GM12878 (cell line): ENCODE data around the gene SLC39A11. TPM values are rescaled to one million over a fixed set of nuclear protein-coding genes. Genes with fewer than 3 reads are reported as not detected.

Source experiments
- ATAC-seq: fragments of 200-7000 bp; cut with Tn5 transposase; 3 replicates; pipeline ENCODE4 v1.9.1; 2020; ENCODE audit warnings: mild to moderate bottlenecking, moderate library complexity
- BruUV-seq: library from RNA; stranded (reverse); fragments of 400-500 nt; replicated peaks from 2 replicates; lab custom pipeline; 2021; lab: Mats Ljungman, UMichigan
- CTCF ChIA-PET: fragments of 300-600 bp; sonication (Branson Sonifier 250); formaldehyde crosslinking; extraction: SDS; loops from one replicate; lab custom pipeline; 2021; ENCODE audit warnings: inconsistent platforms; lab: Yijun Ruan, JAX
- POLR2A ChIA-PET: fragments of 350-600 bp; formaldehyde crosslinking; extraction: SDS; loops from one replicate; lab custom pipeline; 2021; ENCODE audit warnings: inconsistent platforms; lab: Charles Lee
- RAD21 ChIA-PET: fragments of 300-600 bp; sonication (Branson Sonifier 250); formaldehyde crosslinking; loops from one replicate; lab custom pipeline; 2023; ENCODE audit warnings: antibody characterized with exemption; ENCODE audit not compliant: unreplicated experiment; lab: Charles Lee
- SMC1A ChIA-PET: fragments of 300-600 bp; sonication (Branson Sonifier 250); formaldehyde crosslinking; loops from one replicate; lab custom pipeline; 2023; ENCODE audit not compliant: unreplicated experiment, uncharacterized antibody; lab: Charles Lee
- DNase-seq: peaks from one replicate; pipeline ENCODE4 v3.0.0-alpha.2; 2011; ENCODE audit warnings: low read depth, low spot score
- FAIRE-seq: peaks from 3 replicates; lab custom pipeline; 2011; peaks lifted over from hg19 to GRCh38; lab: Jason Lieb, UNC
- H2AFZ ChIP-seq: 2 replicates; pipeline ENCODE4 v1.6.0; 2011; ENCODE audit warnings: low read depth, low read length, control low read depth; ENCODE audit not compliant: control insufficient read depth
- H3K27ac ChIP-seq: 2 replicates; pipeline ENCODE4 v1.5.1; 2011; ENCODE audit warnings: control low read depth; ENCODE audit not compliant: control insufficient read depth, insufficient read depth
- H3K27me3 ChIP-seq, 2 experiments: replicated peaks in 1 of 2; 2 replicates each; pipeline versions ENCODE4 v1.6.0 to v1.6.1; 2011; ENCODE audit warnings: low read length in 1 of 2; ENCODE audit not compliant: control insufficient read depth in 2 of 2, insufficient read depth in 2 of 2
- H3K36me3 ChIP-seq, 2 experiments: 2 replicates each; pipeline ENCODE4 v1.5.1; 2011; ENCODE audit warnings: low read length in 1 of 2; ENCODE audit not compliant: control insufficient read depth in 2 of 2, insufficient read depth in 2 of 2
- H3K4me1 ChIP-seq: 2 replicates; pipeline ENCODE4 v1.6.1; 2011; ENCODE audit warnings: mild to moderate bottlenecking, low read length, moderate library complexity, mixed read lengths; ENCODE audit not compliant: control insufficient read depth, insufficient read depth
- H3K4me2 ChIP-seq: 2 replicates; pipeline ENCODE4 v1.6.0; 2011; ENCODE audit warnings: control low read depth; ENCODE audit not compliant: control insufficient read depth, insufficient read depth
- H3K4me3 ChIP-seq: fragments of 200-600 bp; sonication (generic); 2 replicates; pipeline ENCODE4 v1.5.1; 2016
- H3K79me2 ChIP-seq: 2 replicates; pipeline ENCODE4 v1.6.0; 2011; ENCODE audit warnings: low read length; ENCODE audit not compliant: control insufficient read depth, insufficient read depth
- H3K9ac ChIP-seq: 2 replicates; pipeline ENCODE4 v1.8.0; 2011; ENCODE audit warnings: low read length, control low read depth, mixed read lengths; ENCODE audit not compliant: control insufficient read depth, insufficient read depth
- H3K9me3 ChIP-seq: replicated peaks from 3 replicates; pipeline ENCODE4 v1.5.1; 2011; ENCODE audit warnings: mild to moderate bottlenecking, low read length; ENCODE audit not compliant: control insufficient read depth, insufficient read depth
- H4K20me1 ChIP-seq: 2 replicates; pipeline ENCODE4 v1.6.0; 2011; ENCODE audit not compliant: control insufficient read depth, insufficient read depth
- ASH2L ChIP-seq: fragments of 300-600, 200-600 bp; sonication (generic); IDR thresholded peaks from 2 replicates; pipeline ENCODE4 v1.6.1; 2017; ENCODE audit warnings: low read depth, mild to moderate bottlenecking, borderline replicate concordance
- CHD2 ChIP-seq: IDR thresholded peaks from 2 replicates; pipeline ENCODE4 v1.6.1; 2011; ENCODE audit warnings: low read depth, low read length, improper control_type of control experiment, borderline replicate concordance
- EP300 ChIP-seq, 2 experiments: fragments of 150-350 bp in 1 of 2; IDR thresholded peaks; 2 replicates each; pipeline ENCODE4 v1.6.1; 2011 to 2012; ENCODE audit warnings: low read depth in 2 of 2, low read length in 2 of 2, borderline replicate concordance in 1 of 2, improper control_type of control experiment in 1 of 2, inconsistent platforms in 1 of 2; ENCODE audit not compliant: control insufficient read depth in 1 of 2
- ESRRA ChIP-seq: IDR thresholded peaks from 2 replicates; pipeline ENCODE4 v1.6.1; 2012; ENCODE audit warnings: mild to moderate bottlenecking, low read length, improper control_type of control experiment
- JUND ChIP-seq: IDR thresholded peaks from 2 replicates; pipeline ENCODE4 v1.6.1; 2012; ENCODE audit warnings: low read depth, mild to moderate bottlenecking, low read length, improper control_type of control experiment, moderate library complexity
- NFXL1 ChIP-seq: fragments of 450-650 bp; IDR thresholded peaks from 2 replicates; pipeline ENCODE4 v1.6.1; 2017; ENCODE audit warnings: antibody characterized with exemption, mild to moderate bottlenecking, borderline replicate concordance
- NR2F1 ChIP-seq: fragments of 450-650 bp; conservative IDR thresholded peaks from 2 replicates; pipeline ENCODE4 v1.6.1; 2017; ENCODE audit warnings: mild to moderate bottlenecking
- PBX3 ChIP-seq: IDR thresholded peaks from 2 replicates; pipeline ENCODE4 v1.6.1; 2011; ENCODE audit warnings: mild to moderate bottlenecking, low read depth, low read length, moderate library complexity; ENCODE audit not compliant: insufficient replicate concordance
- SPI1 ChIP-seq: IDR thresholded peaks from 2 replicates; pipeline ENCODE4 v1.6.1; 2011; ENCODE audit warnings: low read depth, mild to moderate bottlenecking, low read length, moderate library complexity, borderline replicate concordance; ENCODE audit not compliant: insufficient read depth
- STAT1 ChIP-seq: fragments of 450-650 bp; conservative IDR thresholded peaks from 2 replicates; pipeline ENCODE4 v1.6.1; 2014; ENCODE audit warnings: antibody characterized with exemption, mild to moderate bottlenecking
- TCF12 ChIP-seq: IDR thresholded peaks from 2 replicates; pipeline ENCODE4 v1.6.1; 2011; ENCODE audit warnings: low read depth, mild to moderate bottlenecking, low read length
- WRNIP1 ChIP-seq: IDR thresholded peaks from 2 replicates; pipeline ENCODE4 v1.6.1; 2011; ENCODE audit warnings: low read depth, low read length, improper control_type of control experiment, borderline replicate concordance
- ZNF217 ChIP-seq: fragments of 450-650 bp; IDR thresholded peaks from 2 replicates; pipeline ENCODE4 v1.6.1; 2017; ENCODE audit warnings: antibody characterized with exemption, mild to moderate bottlenecking
- ZNF274 ChIP-seq: IDR thresholded peaks from one replicate; pipeline ENCODE4 v1.8.0; 2011; ENCODE audit not compliant: insufficient read length, insufficient read depth
- ZSCAN29 ChIP-seq: fragments of 450-650 bp; IDR thresholded peaks from 2 replicates; pipeline ENCODE4 v1.6.1; 2017; ENCODE audit warnings: mild to moderate bottlenecking, moderate library complexity
- WGBS: methylation state at CpG from one replicate; pipeline ENCODE4 v1.1.6; 2016; ENCODE audit warnings: low lambda C conversion rate; ENCODE audit not compliant: insufficient replicate concordance, insufficient coverage; ENCODE audit errors: missing lambda C conversion rate; 5-methylcytosine and 5-hydroxymethylcytosine counted together
- in situ Hi-C: fragments of 300-500 bp; cut with MboI; formaldehyde crosslinking; loops from 9 replicates; pipeline ENCODE4 v1.14.3; 2018; ENCODE audit warnings: mixed read lengths
- intact Hi-C: fragments of 100-400 bp; cut with micrococcal nuclease; formaldehyde crosslinking; loops from one replicate; pipeline ENCODE4 v1.14.2; 2022; ENCODE audit not compliant: unreplicated experiment
- polyA plus RNA-seq, 11 experiments: library from polyadenylated mRNA; depleted of rRNA in 4 of 11; unstranded in 6 of 11; stranded (reverse) in 5 of 11; fragments of >200 nt; fragmentation: Nextera tagmentation in 4 of 11; fragmentation: Illumina TruSeq in 1 of 11; extraction: Ambion mirVana in 4 of 11; extraction: Trizol in 1 of 11; gene quantifications; 1 replicate in 1 of 11; 2 replicates in 10 of 11; pipeline versions ENCODE4 v1.2.1 to v1.2.3, GENCODE V29; 2011 to 2016; ENCODE audit warnings: inconsistent platforms in 2 of 11, missing spikeins in 2 of 11, low read depth in 1 of 11
- total RNA-seq, 4 experiments: library from RNA; depleted of rRNA in 3 of 4; stranded (reverse); fragments of >200 nt in 3 of 4; fragmentation: Illumina TruSeq in 1 of 4; extraction: Trizol in 1 of 4; gene quantifications; 2 replicates each; pipeline versions ENCODE4 v1.2.1 to v1.2.3, GENCODE V29; 2013 to 2021

Gene SLC39A11
- total and polyA plus RNA-seq, 10 of the 15 experiments (the other 5 are each of a cell fraction or from before 2014, with no cell fraction given), result 8.6 to 23.8 (median 14.0) TPM

- Histone ChIP-seq H3K9me3 (no peaks in the 10 kb centered on the region), H3K4me2 (no peak overlapping the region), H3K9ac (no peak overlapping the region), H3K27me3 (no peaks in the 10 kb centered on the region), H3K4me3 (no peak overlapping the region), H2AFZ (no peak overlapping the region), H4K20me1 (no peaks in the 10 kb centered on the region), H3K79me2 (no peaks in the 10 kb centered on the region), H3K27ac (no peak overlapping the region), H3K4me1 (no peaks in the 10 kb centered on the region), H3K36me3 (no peaks in the 10 kb centered on the region; a peak in 1 of 4 replicates)
- ATAC-seq, result no peak
- RAD21 ChIA-PET, result no interaction called here
- BruUV-seq, result no TSS peak
- CTCF ChIA-PET, result no interaction called here
- no peak for FAIRE-seq
- SMC1A ChIA-PET, result no interaction called here
- in situ Hi-C loops, result no loop called here
- intact Hi-C loops, result no loop called here
- WGBS, result 94% methylated on average over 15 of the region's 15 CpGs
- TF ChIP-seq ESRRA, result no peak
- no peak for TF ChIP-seq CHD2
- TF ChIP-seq TCF12, result no peak
- TF ChIP-seq JUND, result no peak
- no peak for TF ChIP-seq WRNIP1
- TF ChIP-seq SPI1, result no peak
- TF ChIP-seq EP300 (IDR thresholded peaks at IDR 0.05; ENCODE audit: borderline replicate concordance in 1 of 2, control insufficient read depth in 1 of 2, low read depth in 2 of 2, low read length in 2 of 2), result no peak
- no peak for TF ChIP-seq STAT1
- TF ChIP-seq ZNF217, result no peak
- no peak for TF ChIP-seq NR2F1
- TF ChIP-seq ZSCAN29, result no peak
- no peak for TF ChIP-seq ASH2L
- TF ChIP-seq ZNF274, result no peak
- no peak for TF ChIP-seq NFXL1
- no peak for TF ChIP-seq PBX3
- POLR2A ChIA-PET, result no interaction called here
- DNase-seq, result no peak
Measured at GRCh38 chr17:72693151-72693878, 399.2 kb downstream of the SLC39A11 start.
